HCT116 (cell line): Measurements from ENCODE around the gene ITGBL1.

ENCODE experiments used
- CTCF ChIP-seq, 3 experiments: fragments of 200-600 bp in 1 of 3; sonication (generic) in 1 of 3; IDR thresholded peaks in 2 of 3; conservative IDR thresholded peaks in 1 of 3; 2 replicates each; pipeline ENCODE4 v1.5.1; 2012 to 2017; ENCODE audit warnings: low read depth in 2 of 3, low read length in 2 of 3, antibody characterized with exemption in 1 of 3, borderline replicate concordance in 1 of 3, control low read depth in 1 of 3, mild to moderate bottlenecking in 1 of 3, mixed read lengths in 1 of 3, mixed run types in 1 of 3, moderate library complexity in 1 of 3; ENCODE audit not compliant: insufficient read depth in 1 of 3
- POLR2A ChIP-seq: IDR thresholded peaks from 2 replicates; pipeline ENCODE4 v1.7.0; 2011; ENCODE audit warnings: borderline replicate concordance; ENCODE audit not compliant: insufficient read depth, insufficient read length; ENCODE audit errors: extremely low read depth

- TF ChIP-seq CTCF (IDR thresholded peaks at IDR 0.05 in 2 of 3, conservative IDR thresholded peaks at IDR 0.05 in 1 of 3; ENCODE audit: borderline replicate concordance in 1 of 3, insufficient read depth in 1 of 3, low read depth in 2 of 3, low read length in 2 of 3) (peak in 2 of 3 experiments; percentile 11 to 24; a peak in 2 of 6 replicates), POLR2A (no peak)
Observed at GRCh38 chr13:101757446-101758039, 305.1 kb downstream of the ITGBL1 start.
